PC-9 (cell line): ENCODE data around the gene SPOCK3.

Experiments used
- CTCF ChIP-seq: fragments of 200-600 bp; sonication (generic); conservative IDR thresholded peaks from 2 replicates; pipeline ENCODE4 v1.6.1; 2017; ENCODE audit warnings: mixed run types, antibody characterized with exemption, mild to moderate bottlenecking, moderate library complexity
- EZH2 ChIP-seq: fragments of 200-600 bp; sonication (generic); IDR thresholded peaks from 2 replicates; pipeline ENCODE4 v1.8.0; 2017; ENCODE audit warnings: antibody characterized with exemption, low read depth

GRCh38 chr4:166875821-166876220 is 358.5 kb downstream of the SPOCK3 start:
- TF ChIP-seq CTCF (no peak), EZH2 (no peak)
